CD14-positive monocyte (primary cell): ENCODE measurements around the gene HNRNPAB. TPM values are rescaled to one million over a fixed set of nuclear protein-coding genes. Genes with fewer than 3 reads are reported as not detected.
A peak's percentile ranks its signal among the peaks of the same experiment; 100 is the strongest.

ENCODE experiments used
- DNase-seq, 3 donors: peaks; one replicate each; pipeline ENCODE4 v3.0.0-alpha.2; 2011 to 2022
- H2AFZ ChIP-seq: 2 replicates; pipeline ENCODE4 v1.6.0; 2012; ENCODE audit warnings: mild to moderate bottlenecking, low read depth, low read length, inconsistent platforms; ENCODE audit not compliant: insufficient read depth, poor library complexity, severe bottlenecking
- H3K27ac ChIP-seq, 2 donors: 1 replicate in 1 of 2; 2 replicates in 1 of 2; pipeline ENCODE4 v1.5.1; 2012 to 2013; ENCODE audit warnings: low read length in 2 of 2, control low read depth in 1 of 2, inconsistent platforms in 1 of 2, low read depth in 1 of 2, mild to moderate bottlenecking in 1 of 2
- H3K27me3 ChIP-seq, 2 donors: one replicate each; pipeline versions ENCODE4 v1.6.0 to v1.6.1; 2011 to 2013; ENCODE audit warnings: low read length in 2 of 2; ENCODE audit not compliant: control insufficient read depth in 2 of 2, insufficient read depth in 2 of 2
- H3K36me3 ChIP-seq, 2 donors: replicated peaks in 1 of 2; 1 replicate in 1 of 2; 2 replicates in 1 of 2; pipeline versions ENCODE4 v1.5.1 to v1.6.1; 2012 to 2013; ENCODE audit warnings: low read length in 2 of 2, control low read depth in 1 of 2, inconsistent platforms in 1 of 2, mild to moderate bottlenecking in 1 of 2; ENCODE audit not compliant: insufficient read depth in 2 of 2, control insufficient read depth in 1 of 2
- H3K4me1 ChIP-seq, 2 donors: 1 replicate in 1 of 2; 2 replicates in 1 of 2; pipeline versions ENCODE4 v1.5.1 to v1.6.1; 2012 to 2013; ENCODE audit warnings: low read length in 2 of 2, control low read depth in 1 of 2, inconsistent platforms in 1 of 2, mild to moderate bottlenecking in 1 of 2, moderate library complexity in 1 of 2; ENCODE audit not compliant: insufficient read depth in 2 of 2, control insufficient read depth in 1 of 2
- H3K4me2 ChIP-seq: replicated peaks from 2 replicates; pipeline ENCODE3; 2012; ENCODE audit warnings: low read length, moderate library complexity, mild to moderate bottlenecking; ENCODE audit not compliant: poor library complexity, severe bottlenecking; ENCODE audit errors: extremely low read depth
- H3K4me3 ChIP-seq, 3 experiments: fragments of 200-600 bp in 1 of 3; sonication (generic) in 1 of 3; replicated peaks in 1 of 3; 1 replicate in 2 of 3; 2 replicates in 1 of 3; pipeline ENCODE4 v1.5.1; 2011 to 2013; ENCODE audit warnings: low read length in 3 of 3, mild to moderate bottlenecking in 3 of 3, control low read depth in 2 of 3, low read depth in 2 of 3, inconsistent platforms in 1 of 3, moderate library complexity in 1 of 3
- H3K79me2 ChIP-seq: 2 replicates; pipeline ENCODE4 v1.6.0; 2012; ENCODE audit warnings: mild to moderate bottlenecking, control low read depth, inconsistent platforms, low read length, moderate library complexity; ENCODE audit not compliant: insufficient read depth
- H3K9ac ChIP-seq: 2 replicates; pipeline ENCODE4 v1.6.0; 2017; ENCODE audit warnings: low read length, mild to moderate bottlenecking; ENCODE audit not compliant: insufficient read depth, poor library complexity, severe bottlenecking
- H3K9me3 ChIP-seq, 2 donors: replicated peaks in 1 of 2; 1 replicate in 1 of 2; 2 replicates in 1 of 2; pipeline versions ENCODE4 v1.5.1 to v1.6.1; 2012 to 2013; ENCODE audit warnings: low read length in 2 of 2, control low read depth in 1 of 2; ENCODE audit not compliant: control insufficient read depth in 1 of 2, insufficient read depth in 1 of 2
- H4K20me1 ChIP-seq: 2 replicates; pipeline ENCODE4 v1.6.0; 2012; ENCODE audit warnings: mild to moderate bottlenecking, low read length, control low read depth, moderate library complexity; ENCODE audit not compliant: insufficient read depth
- H3K27ac Mint-ChIP-seq, 7 donors: one replicate each; pipeline ENCODE4 v1.8.0; 2020; ENCODE audit warnings: mild to moderate bottlenecking in 7 of 7, mixed read lengths in 7 of 7, moderate library complexity in 6 of 7, inconsistent platforms in 2 of 7
- H3K27me3 Mint-ChIP-seq, 3 donors: one replicate each; pipeline ENCODE4 v1.8.0; 2021 to 2022; ENCODE audit warnings: low read depth in 3 of 3, mild to moderate bottlenecking in 3 of 3, mixed read lengths in 3 of 3, moderate library complexity in 3 of 3, inconsistent platforms in 1 of 3
- H3K36me3 Mint-ChIP-seq, 2 donors: one replicate each; pipeline ENCODE4 v1.8.0; 2020; ENCODE audit warnings: mixed read lengths in 2 of 2, inconsistent platforms in 1 of 2, mild to moderate bottlenecking in 1 of 2
- H3K4me1 Mint-ChIP-seq: one replicate; pipeline ENCODE4 v1.8.0; 2020; ENCODE audit warnings: mild to moderate bottlenecking, mixed read lengths
- H3K4me3 Mint-ChIP-seq, 2 donors: one replicate each; pipeline ENCODE4 v1.8.0; 2020; ENCODE audit warnings: mild to moderate bottlenecking in 2 of 2, mixed read lengths in 2 of 2, moderate library complexity in 1 of 2
- H3K9me3 Mint-ChIP-seq, 7 donors: one replicate each; pipeline ENCODE4 v1.8.0; 2020 to 2022; ENCODE audit warnings: mixed read lengths in 7 of 7, mild to moderate bottlenecking in 6 of 7, moderate library complexity in 6 of 7, inconsistent platforms in 2 of 7
- WGBS: methylation state at CpG from one replicate; pipeline ENCODE4 v1.1.5; 2013; ENCODE audit warnings: missing lambda C conversion rate; ENCODE audit not compliant: insufficient coverage; 5-methylcytosine and 5-hydroxymethylcytosine counted together
- intact Hi-C, 2 donors: fragments of 100-400 bp; cut with micrococcal nuclease; formaldehyde crosslinking; loops; one replicate each; pipeline versions ENCODE4 v1.15.0 to v1.15.1; 2023
- polyA plus RNA-seq, 3 donors: library from polyadenylated mRNA; depleted of rRNA in 1 of 3; unstranded in 2 of 3; stranded (reverse) in 1 of 3; fragments of 300-500 nt in 2 of 3; fragments of >200 nt in 1 of 3; fragmentation: Illumina TruSeq in 2 of 3; gene quantifications; 1 replicate in 2 of 3; 2 replicates in 1 of 3; pipeline ENCODE4 v1.2.3, GENCODE V29; 2012 to 2021
- TF ChIP-seq, protein P1 (sequence below): fragments of 200-600 bp; IDR thresholded peaks from one replicate; pipeline ENCODE4 v1.8.0; 2022; ENCODE audit warnings: antibody characterized with exemption, mild to moderate bottlenecking

The HNRNPAB gene
- polyA plus RNA-seq, 3 donors: 44.8 to 59.4 (median 54.2) TPM

DNA sequence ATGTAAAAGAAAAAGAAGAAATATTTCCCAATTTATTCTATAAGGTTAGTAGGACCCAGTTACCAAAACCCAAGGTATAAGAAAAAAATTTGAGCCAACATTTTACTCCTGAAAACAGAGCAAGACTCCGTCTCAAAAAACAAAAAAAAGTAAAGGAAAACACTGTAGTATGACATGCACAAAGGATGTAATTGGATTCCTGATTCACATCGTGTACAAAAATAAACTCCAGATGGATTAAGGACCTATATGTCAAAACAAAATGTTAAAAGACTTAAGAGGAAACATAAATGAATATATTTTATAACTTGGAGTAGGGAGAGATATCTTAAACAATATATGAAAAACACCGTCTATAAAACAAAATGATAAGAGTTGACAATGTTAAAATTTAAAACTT, 14.5 kb downstream of the HNRNPAB start:
- peaks cover 46% of the 10 kb centered on the region for H3K4me1 Mint-ChIP-seq
- Histone ChIP-seq H3K27me3 (no peaks in the 10 kb centered on the region), H2AFZ (no peak overlapping the region), H3K9ac (no peak overlapping the region), H3K4me2 (no peak overlapping the region), H3K9me3 (no peaks in the 10 kb centered on the region), H3K27ac (no peak overlapping the region), H3K79me2 (peaks cover 19% of the 10 kb centered on the region), H3K4me1 (peaks cover 28 to 41% of the 10 kb centered on the region in 2 donors), H3K36me3 (peaks cover 55 to 95% of the 10 kb centered on the region in 2 donors), H4K20me1 (peaks cover 81% of the 10 kb centered on the region), H3K4me3 (no peak overlapping the region)
- no peak overlapping the region for H3K27ac Mint-ChIP-seq
- no CpG with 5 or more reads among the region's 3 CpGs for WGBS
- peaks cover 62 to 90% of the 10 kb centered on the region in 2 donors for H3K36me3 Mint-ChIP-seq
- TF ChIP-seq, protein P1, sequence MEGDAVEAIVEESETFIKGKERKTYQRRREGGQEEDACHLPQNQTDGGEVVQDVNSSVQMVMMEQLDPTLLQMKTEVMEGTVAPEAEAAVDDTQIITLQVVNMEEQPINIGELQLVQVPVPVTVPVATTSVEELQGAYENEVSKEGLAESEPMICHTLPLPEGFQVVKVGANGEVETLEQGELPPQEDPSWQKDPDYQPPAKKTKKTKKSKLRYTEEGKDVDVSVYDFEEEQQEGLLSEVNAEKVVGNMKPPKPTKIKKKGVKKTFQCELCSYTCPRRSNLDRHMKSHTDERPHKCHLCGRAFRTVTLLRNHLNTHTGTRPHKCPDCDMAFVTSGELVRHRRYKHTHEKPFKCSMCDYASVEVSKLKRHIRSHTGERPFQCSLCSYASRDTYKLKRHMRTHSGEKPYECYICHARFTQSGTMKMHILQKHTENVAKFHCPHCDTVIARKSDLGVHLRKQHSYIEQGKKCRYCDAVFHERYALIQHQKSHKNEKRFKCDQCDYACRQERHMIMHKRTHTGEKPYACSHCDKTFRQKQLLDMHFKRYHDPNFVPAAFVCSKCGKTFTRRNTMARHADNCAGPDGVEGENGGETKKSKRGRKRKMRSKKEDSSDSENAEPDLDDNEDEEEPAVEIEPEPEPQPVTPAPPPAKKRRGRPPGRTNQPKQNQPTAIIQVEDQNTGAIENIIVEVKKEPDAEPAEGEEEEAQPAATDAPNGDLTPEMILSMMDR: no peak
- intact Hi-C loops: no loop called here
- H3K4me3 Mint-ChIP-seq: no peak overlapping the region
- no peak for DNase-seq
- H3K27me3 Mint-ChIP-seq: peaks cover 0 to 3% (median 1%) of the 10 kb centered on the region in 3 donors
- peaks cover 0 to 8% (median 0%) of the 10 kb centered on the region in 7 donors for H3K9me3 Mint-ChIP-seq

DNA sequence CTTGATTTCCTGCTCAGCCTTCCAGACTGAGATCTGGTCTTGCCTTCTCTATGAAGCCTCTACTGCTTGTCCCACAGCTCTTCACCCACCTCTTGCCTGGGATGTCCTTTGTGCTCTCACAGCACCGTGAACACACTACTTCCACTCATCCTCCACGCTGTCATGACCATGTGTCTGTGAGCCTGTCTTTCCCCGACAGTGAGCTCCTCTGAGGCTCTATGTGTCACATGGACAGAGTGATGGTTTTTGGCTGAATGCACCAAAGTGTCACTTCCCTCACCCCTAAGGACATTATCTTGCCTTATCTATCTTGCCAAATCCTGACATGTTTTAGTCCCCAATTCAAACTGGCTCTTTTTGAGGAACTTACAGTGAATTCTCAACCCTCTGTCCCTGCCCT, 16.9 kb downstream of the HNRNPAB start:
- peaks cover 61 to 93% of the 10 kb centered on the region in 2 donors for H3K36me3 Mint-ChIP-seq
- peaks cover 12% of the 10 kb centered on the region for H3K79me2 ChIP-seq
- no peak overlapping the region for H3K4me3 ChIP-seq
- intact Hi-C loops: no loop called here
- peaks cover 0 to 3% (median 1%) of the 10 kb centered on the region in 3 donors for H3K27me3 Mint-ChIP-seq
- H3K9me3 ChIP-seq: no peaks in the 10 kb centered on the region
- H3K27ac ChIP-seq: peak overlapping the region; percentile 16 to 63
- H3K4me2 ChIP-seq: no peak overlapping the region
- peaks cover 16 to 22% of the 10 kb centered on the region in 2 donors for H3K4me1 ChIP-seq
- WGBS: 61% methylated on average over 2 of the region's 3 CpGs
- H2AFZ ChIP-seq: no peak overlapping the region
- DNase-seq: no peak
- TF ChIP-seq, protein P1: no peak
- peaks cover 30% of the 10 kb centered on the region for H3K4me1 Mint-ChIP-seq
- peaks cover 80% of the 10 kb centered on the region for H4K20me1 ChIP-seq
- peak overlapping the region in 6 of 7 donors; percentile 3 to 75 (median 73) for H3K27ac Mint-ChIP-seq
- H3K4me3 Mint-ChIP-seq: no peak overlapping the region
- H3K36me3 ChIP-seq: peaks cover 54 to 98% of the 10 kb centered on the region in 2 donors
- no peak overlapping the region for H3K9ac ChIP-seq
- H3K9me3 Mint-ChIP-seq: peaks cover 0 to 5% (median 0%) of the 10 kb centered on the region in 7 donors
- no peaks in the 10 kb centered on the region for H3K27me3 ChIP-seq
